T-helper 1 cell treated with Interleukin-12 subunit alpha and Interleukin-12 subunit beta and Interleukin-4 antibody, amounts not matched to agents 30 μg/mL and 1 μg/mL, for 36 hours (primary cell): ENCODE results near the gene NHLH1.

ENCODE experiments used
- H3K27ac Mint-ChIP-seq: one replicate; pipeline ENCODE4 v1.8.0; 2021; ENCODE audit warnings: mild to moderate bottlenecking, mixed read lengths
- H3K27me3 Mint-ChIP-seq: one replicate; pipeline ENCODE4 v1.8.0; 2021; ENCODE audit warnings: low read depth, mixed read lengths
- H3K36me3 Mint-ChIP-seq: one replicate; pipeline ENCODE4 v1.8.0; 2021; ENCODE audit warnings: low read depth, mixed read lengths
- H3K4me1 Mint-ChIP-seq: one replicate; pipeline ENCODE4 v1.8.0; 2021; ENCODE audit warnings: low read depth, mixed read lengths
- H3K4me3 Mint-ChIP-seq: one replicate; pipeline ENCODE4 v1.8.0; 2021; ENCODE audit warnings: mild to moderate bottlenecking, moderate library complexity, mixed read lengths
- H3K9me3 Mint-ChIP-seq: one replicate; pipeline ENCODE4 v1.8.0; 2021; ENCODE audit warnings: mixed read lengths

The NHLH1 gene

DNA sequence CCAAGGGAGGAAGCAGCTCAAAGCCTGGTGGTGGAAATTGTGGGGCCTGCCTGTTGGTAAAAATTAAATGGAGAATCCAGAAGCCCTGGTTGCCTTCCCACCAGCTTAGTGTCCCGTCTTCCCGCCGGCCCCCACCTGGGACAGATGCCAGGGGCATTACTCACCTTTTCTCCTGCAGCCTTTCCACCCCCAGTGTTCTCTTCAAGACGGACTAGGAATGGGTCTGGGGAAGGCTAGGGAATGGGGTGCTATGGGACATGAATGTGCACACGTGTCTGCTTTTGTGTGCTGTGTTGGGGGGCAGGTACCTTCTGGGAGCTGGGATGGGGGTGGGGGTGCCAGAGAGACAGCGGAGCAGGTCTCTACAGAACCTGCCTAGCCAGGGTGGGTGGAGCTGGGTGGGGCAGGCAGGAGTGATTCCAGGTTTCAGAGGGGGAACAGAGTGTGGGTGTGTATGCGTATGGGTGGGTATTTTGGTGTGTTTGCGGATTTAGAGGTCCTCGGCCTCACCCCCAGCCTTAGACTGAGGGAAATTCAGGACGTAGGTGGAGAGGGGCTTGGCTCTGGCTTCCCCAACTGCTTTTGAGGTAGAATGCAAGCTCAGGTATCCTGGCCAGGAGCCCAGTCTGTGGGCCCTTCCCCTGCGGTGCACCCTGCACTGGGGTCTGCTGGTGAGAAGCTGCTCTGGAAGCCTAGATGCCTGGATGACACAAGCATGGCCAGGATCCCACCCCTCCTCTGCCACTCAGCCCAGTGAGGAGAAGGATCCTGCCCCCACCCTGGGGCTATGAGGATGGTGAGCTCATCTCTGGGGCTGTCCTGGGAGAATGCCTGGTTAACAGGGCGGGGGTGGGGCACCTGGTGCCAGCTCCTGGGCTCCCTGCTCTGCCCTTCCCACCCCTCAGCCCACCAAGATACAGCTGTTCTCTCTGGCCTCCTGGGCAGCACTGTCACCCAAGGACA is 41.2 kb downstream of the NHLH1 start:
- no peaks in the 10 kb centered on the region for H3K4me1 Mint-ChIP-seq
- no peaks in the 10 kb centered on the region for H3K9me3 Mint-ChIP-seq
- H3K27ac Mint-ChIP-seq, result no peak overlapping the region
- H3K36me3 Mint-ChIP-seq, result no peaks in the 10 kb centered on the region
- no peak overlapping the region for H3K4me3 Mint-ChIP-seq
- H3K27me3 Mint-ChIP-seq, result peaks cover 10% of the 10 kb centered on the region

DNA sequence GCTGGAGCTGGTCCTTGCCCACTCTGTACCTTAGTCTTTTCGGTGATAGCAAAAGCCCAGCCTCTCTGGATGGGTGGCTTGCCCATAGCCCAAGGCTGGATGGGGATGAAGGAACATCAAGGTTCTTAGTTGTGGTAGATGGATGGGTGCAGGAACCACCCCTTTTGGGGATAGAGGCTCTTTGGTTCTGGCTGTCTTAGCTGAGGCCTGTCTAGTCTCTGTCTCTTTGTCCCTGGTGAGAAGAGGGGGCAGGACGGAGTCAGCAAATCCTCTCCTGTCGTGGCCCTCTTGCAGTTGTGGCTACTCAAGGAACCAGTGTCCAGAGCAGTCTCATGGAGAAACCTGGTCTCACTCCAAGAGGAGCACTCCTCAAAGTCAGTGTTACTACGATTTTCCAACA is 42.0 kb downstream of the NHLH1 start:
- Mint-ChIP-seq H3K4me3 (no peak overlapping the region), H3K4me1 (no peaks in the 10 kb centered on the region), H3K27me3 (peaks cover 6% of the 10 kb centered on the region), H3K27ac (no peak overlapping the region), H3K36me3 (no peaks in the 10 kb centered on the region), H3K9me3 (no peaks in the 10 kb centered on the region)

DNA sequence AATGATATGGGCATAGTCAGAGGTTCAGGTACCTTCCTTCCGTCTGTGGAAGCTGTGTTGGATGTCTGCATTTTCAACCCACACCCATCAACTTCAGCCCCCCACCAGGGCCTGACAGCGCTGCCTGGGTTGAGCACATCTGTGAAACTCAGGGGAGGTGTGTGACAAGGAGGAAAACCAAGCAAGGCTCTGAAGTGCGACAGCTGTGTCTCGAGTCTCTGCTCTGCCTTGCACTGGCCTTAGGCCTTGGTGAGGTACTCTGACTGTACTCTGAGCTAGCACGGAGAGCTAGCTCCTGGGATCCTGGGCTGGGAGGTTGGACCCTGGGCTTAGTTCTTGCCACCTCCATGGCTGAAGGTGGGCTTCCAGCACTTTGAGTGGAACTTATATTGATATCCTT is 42.6 kb downstream of the NHLH1 start:
- Mint-ChIP-seq H3K27ac (no peak overlapping the region), H3K27me3 (peaks cover 9% of the 10 kb centered on the region), H3K4me1 (no peaks in the 10 kb centered on the region), H3K4me3 (no peak overlapping the region), H3K36me3 (no peaks in the 10 kb centered on the region), H3K9me3 (no peaks in the 10 kb centered on the region)

DNA sequence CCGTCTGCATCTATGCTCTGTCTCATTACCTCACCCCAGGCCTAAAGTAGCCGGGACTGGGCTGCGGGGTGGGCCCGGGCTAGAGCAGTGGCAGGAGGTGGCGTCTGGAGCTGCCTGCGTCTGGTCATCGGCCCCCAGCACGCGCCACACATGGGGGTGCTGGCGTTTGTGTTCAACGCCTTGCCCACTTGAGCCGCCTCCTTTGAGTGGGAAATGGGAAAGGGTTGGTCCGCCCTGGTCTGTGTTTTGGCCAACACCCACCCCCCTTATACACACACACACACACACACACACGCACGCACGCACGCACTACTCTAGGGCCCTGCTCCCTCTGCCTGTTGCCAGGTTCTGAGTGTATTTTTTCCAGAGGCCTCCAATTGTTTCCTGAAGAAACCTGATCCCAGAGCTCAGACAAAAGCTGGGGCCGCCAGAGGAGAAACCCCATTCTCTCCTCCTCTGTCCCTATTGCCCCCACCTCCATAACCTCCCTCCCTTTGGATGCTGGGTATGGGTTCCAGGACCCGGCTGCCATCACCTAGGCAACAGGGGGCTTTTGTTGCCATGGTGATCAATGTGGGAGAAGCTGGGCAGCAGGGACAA is 43.6 kb downstream of the NHLH1 start:
- Mint-ChIP-seq H3K27me3 (peaks cover 6% of the 10 kb centered on the region), H3K36me3 (no peaks in the 10 kb centered on the region), H3K27ac (no peak overlapping the region), H3K4me3 (no peak overlapping the region), H3K4me1 (peaks cover 2% of the 10 kb centered on the region), H3K9me3 (no peaks in the 10 kb centered on the region)

DNA sequence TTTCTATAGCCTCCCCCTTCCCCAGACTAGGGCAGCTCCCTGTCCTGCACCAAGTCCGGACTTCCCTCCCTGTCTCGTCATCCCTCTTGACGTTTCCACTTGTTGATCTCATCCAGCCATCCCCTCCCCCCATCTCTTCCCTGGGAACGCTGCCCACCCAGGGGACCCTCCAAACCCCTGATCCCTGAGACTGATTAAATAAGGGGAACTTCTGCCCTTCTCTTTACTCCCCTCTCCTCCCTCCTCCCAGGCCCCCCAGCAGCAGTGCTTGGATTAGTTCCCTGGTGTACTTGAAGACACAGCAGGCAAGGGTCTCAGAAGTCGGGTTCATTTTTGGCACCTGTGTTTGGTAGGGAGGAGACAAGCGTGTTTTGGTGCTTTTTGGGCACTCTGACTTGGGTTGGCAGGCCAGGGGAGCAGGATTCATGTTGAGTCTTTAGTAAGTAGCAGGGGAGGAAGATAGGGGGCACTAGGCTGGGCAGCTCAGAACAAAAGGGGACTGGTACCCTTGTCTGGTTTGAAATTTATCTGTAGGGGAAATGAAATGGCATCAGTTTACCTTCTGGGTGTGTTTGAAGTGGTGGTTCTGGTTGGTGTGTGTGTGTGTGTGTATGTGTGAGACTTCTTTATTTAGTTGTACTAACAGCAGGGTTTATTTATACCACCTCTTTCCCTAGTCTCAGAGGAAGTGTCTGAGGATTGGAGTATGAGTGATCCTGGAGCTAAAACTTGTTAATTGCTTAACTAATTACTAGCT is 44.6 kb downstream of the NHLH1 start:
- Mint-ChIP-seq H3K36me3 (no peaks in the 10 kb centered on the region), H3K9me3 (no peaks in the 10 kb centered on the region), H3K4me3 (no peak overlapping the region), H3K27ac (no peak overlapping the region), H3K4me1 (peaks cover 2% of the 10 kb centered on the region), H3K27me3 (peaks cover 6% of the 10 kb centered on the region)

DNA sequence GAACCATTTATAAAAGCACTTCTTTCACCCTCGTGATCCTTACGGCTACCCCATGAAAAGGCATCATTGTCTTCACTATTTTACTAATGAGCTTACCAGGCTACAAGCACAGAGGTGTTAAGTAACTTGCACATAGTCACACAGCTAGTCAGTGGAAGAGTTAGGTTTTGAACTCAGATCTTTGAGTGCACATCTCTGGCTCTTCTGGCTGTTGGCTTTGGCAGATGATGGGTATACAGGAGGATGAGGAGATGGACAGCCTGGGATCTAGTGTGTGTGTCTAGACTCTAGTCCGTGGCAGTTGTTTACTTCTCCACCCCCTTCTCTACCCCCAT is 45.1 kb downstream of the NHLH1 start:
- peaks cover 6% of the 10 kb centered on the region for H3K27me3 Mint-ChIP-seq
- H3K36me3 Mint-ChIP-seq, result no peaks in the 10 kb centered on the region
- H3K27ac Mint-ChIP-seq, result no peak overlapping the region
- no peak overlapping the region for H3K4me3 Mint-ChIP-seq
- H3K4me1 Mint-ChIP-seq, result peaks cover 2% of the 10 kb centered on the region
- no peaks in the 10 kb centered on the region for H3K9me3 Mint-ChIP-seq

DNA sequence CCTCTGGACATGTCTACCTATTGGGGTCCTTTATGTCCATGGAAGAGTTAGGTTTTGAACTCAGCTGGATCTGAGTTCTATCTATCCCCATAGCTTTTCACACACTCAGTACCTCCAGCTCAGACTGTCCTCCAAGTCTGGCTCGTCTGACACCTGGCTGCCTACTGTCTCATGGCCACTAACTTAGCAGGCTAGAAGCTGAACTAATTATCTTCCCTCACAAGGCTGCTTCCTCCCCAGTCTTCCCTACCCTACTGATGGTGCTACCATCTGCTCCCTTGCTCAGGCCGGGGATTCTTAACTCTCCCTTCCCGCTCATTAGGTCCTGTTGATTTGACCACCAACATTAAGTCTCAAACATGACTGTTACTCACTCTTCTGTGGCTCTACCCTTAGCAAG is 46.8 kb downstream of the NHLH1 start:
- no peaks in the 10 kb centered on the region for H3K9me3 Mint-ChIP-seq
- H3K36me3 Mint-ChIP-seq, result no peaks in the 10 kb centered on the region
- peaks cover 2% of the 10 kb centered on the region for H3K4me1 Mint-ChIP-seq
- H3K27ac Mint-ChIP-seq, result no peak overlapping the region
- H3K4me3 Mint-ChIP-seq, result no peak overlapping the region
- peaks cover 6% of the 10 kb centered on the region for H3K27me3 Mint-ChIP-seq

DNA sequence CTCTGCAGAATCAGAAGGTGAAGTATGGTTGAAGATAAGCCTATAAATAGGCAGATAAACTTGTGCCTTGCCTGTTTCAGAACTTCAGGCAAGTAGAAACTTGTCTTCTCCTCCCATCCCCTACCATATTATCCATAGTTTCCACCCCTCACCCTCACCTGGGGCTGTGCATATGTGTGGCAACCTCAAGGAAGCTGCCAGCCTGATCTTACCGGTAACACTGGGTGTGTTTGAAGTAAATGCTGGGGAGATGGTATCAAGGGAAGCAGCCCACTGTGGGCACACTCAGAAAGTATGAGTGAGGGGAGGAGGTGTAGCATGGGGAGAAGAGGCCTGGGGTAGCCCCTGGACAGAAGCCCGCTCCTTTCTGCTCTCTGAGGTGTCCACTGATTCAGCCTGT is 48.0 kb downstream of the NHLH1 start:
- Mint-ChIP-seq H3K27ac (peak overlapping the region; percentile 29), H3K4me1 (peaks cover 2% of the 10 kb centered on the region), H3K36me3 (no peaks in the 10 kb centered on the region), H3K27me3 (peaks cover 13% of the 10 kb centered on the region), H3K4me3 (no peak overlapping the region), H3K9me3 (no peaks in the 10 kb centered on the region)

DNA sequence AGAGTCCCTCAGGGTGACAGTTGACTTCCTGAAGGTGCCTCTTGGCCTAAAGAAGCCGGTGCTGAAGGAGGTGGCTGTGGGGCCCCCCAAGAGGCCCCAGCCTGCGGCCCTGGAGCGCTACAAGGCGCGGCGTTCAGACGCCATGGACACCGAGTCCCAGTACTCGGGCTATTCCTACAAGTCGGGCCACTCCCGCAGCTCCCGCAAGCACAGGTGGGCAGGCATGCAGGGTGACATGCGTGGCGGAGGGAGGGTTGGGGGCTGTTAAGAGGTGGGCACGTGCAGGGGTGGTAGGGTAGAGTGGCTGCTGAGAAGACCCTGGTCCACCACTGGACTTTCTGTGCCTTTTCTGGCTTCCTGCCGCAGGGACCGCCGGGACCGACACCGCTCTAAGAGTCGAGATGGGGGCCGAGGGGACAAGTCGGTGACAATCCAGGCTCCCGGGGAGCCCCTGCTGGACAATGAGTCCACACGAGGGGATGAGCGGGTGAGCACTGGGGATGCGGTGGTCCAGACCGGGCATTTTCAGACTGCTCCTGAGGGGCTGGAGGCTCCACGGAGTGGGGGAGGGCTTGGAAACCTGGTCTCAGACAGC is 48.9 kb downstream of the NHLH1 start:
- Mint-ChIP-seq H3K4me1 (peaks cover 2% of the 10 kb centered on the region), H3K9me3 (no peaks in the 10 kb centered on the region), H3K27me3 (peaks cover 13% of the 10 kb centered on the region), H3K27ac (no peak overlapping the region), H3K4me3 (no peak overlapping the region), H3K36me3 (no peaks in the 10 kb centered on the region)

DNA sequence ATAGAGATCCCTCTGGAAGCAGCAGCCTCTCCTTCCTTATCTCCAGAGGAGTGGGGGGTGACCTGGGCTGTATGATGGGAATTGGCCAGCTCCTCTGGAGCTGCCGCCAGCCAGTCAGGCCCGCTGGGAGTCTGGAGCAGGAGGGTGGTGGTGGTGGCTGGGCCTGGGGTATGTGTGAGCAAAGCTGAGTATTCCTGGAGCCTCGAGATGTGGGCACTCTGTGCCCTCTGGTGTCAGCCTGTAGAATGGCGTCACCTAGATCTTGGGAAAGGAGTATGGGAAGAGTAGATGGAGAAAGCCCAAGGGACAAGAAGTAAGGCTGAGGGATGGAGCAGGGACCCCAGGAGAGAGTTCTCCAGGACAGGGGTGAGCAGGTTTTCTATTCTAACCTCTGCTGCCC is 49.5 kb downstream of the NHLH1 start:
- peaks cover 2% of the 10 kb centered on the region for H3K4me1 Mint-ChIP-seq
- H3K36me3 Mint-ChIP-seq, result no peaks in the 10 kb centered on the region
- no peak overlapping the region for H3K4me3 Mint-ChIP-seq
- H3K27me3 Mint-ChIP-seq, result peaks cover 13% of the 10 kb centered on the region
- no peak overlapping the region for H3K27ac Mint-ChIP-seq
- no peaks in the 10 kb centered on the region for H3K9me3 Mint-ChIP-seq

DNA sequence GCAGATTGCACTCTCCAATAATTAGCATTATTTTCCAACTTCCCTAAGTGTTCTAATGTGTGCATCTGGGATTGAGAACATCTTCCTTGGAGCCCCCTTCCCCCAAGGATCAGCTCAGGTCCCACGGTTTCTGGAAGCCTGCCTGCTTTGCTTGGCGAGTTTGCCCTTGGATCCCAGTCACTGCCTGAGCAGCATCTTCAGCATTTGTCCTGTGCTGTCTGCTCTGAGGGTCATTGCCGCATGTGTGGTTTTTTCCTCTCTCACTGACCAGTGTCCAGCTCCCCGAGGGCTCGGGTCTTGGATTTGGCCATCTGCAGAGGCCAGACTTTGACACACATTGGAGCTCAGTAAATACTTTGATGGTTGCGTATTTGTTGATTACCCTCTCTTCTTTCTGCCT is 51.6 kb downstream of the NHLH1 start:
- Mint-ChIP-seq H3K4me3 (no peak overlapping the region), H3K4me1 (peaks cover 2% of the 10 kb centered on the region), H3K27ac (no peak overlapping the region), H3K27me3 (peaks cover 13% of the 10 kb centered on the region), H3K36me3 (no peaks in the 10 kb centered on the region), H3K9me3 (no peaks in the 10 kb centered on the region)

DNA sequence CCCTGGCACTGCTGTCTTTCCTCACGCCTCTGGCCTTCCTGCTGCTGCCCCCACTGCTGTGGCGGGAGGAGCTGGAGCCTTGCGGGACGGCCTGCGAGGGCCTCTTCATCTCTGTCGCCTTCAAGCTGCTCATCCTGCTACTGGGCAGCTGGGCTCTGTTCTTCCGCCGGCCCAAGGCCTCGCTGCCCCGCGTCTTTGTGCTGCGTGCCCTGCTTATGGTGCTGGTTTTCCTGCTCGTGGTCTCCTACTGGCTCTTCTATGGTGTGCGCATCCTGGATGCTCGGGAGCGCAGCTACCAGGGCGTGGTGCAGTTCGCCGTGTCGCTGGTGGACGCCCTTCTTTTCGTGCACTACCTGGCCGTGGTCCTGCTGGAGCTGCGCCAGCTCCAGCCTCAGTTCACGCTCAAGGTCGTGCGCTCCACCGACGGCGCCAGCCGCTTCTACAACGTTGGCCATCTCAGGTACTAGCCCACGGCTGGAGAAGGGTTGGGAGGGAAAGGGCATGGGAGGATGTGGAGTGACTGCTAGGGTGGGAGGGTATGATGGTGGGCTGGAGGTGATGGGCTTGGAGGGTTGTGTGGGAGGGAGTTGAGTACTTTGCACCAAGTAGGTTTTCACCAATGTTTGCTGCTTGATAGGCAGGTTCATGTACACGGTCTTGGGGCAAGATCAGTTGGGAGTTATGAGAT is 52.4 kb downstream of the NHLH1 start:
- H3K27ac Mint-ChIP-seq, result no peak overlapping the region
- peaks cover 2% of the 10 kb centered on the region for H3K4me1 Mint-ChIP-seq
- no peaks in the 10 kb centered on the region for H3K9me3 Mint-ChIP-seq
- no peaks in the 10 kb centered on the region for H3K36me3 Mint-ChIP-seq
- H3K4me3 Mint-ChIP-seq, result no peak overlapping the region
- H3K27me3 Mint-ChIP-seq, result peaks cover 8% of the 10 kb centered on the region

DNA sequence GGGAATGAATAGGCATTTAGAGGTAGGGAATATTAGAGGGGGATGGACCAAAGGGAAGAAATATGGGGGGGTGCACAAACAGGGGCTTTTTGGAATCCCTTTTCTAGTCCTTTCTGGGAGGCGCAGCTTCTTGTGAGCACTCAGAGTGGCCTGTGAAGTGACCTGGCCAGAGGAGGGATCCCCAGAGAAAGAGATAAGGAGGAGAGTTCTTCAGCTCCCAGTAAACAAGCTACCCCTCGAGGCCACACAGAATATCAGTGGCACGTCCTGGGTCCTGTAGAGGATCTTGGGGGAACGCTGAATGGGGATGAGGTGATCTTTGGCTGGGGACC is 52.9 kb downstream of the NHLH1 start:
- no peak overlapping the region for H3K27ac Mint-ChIP-seq
- peaks cover 7% of the 10 kb centered on the region for H3K27me3 Mint-ChIP-seq
- no peaks in the 10 kb centered on the region for H3K36me3 Mint-ChIP-seq
- no peak overlapping the region for H3K4me3 Mint-ChIP-seq
- no peaks in the 10 kb centered on the region for H3K9me3 Mint-ChIP-seq
- peaks cover 2% of the 10 kb centered on the region for H3K4me1 Mint-ChIP-seq
